Epidermal melanocyte (primary cell): ENCODE measurements around the gene GLI3.

ENCODE experiments used
- DNase-seq: peaks from one replicate; pipeline ENCODE4 v3.0.0; 2011; ENCODE audit warnings: low spot score; ENCODE audit not compliant: insufficient read length

GLI3 gene

GRCh38 chr7:42143711-42144600 lies 93.1 kb downstream of the GLI3 start:
- no peak for DNase-seq

DNA sequence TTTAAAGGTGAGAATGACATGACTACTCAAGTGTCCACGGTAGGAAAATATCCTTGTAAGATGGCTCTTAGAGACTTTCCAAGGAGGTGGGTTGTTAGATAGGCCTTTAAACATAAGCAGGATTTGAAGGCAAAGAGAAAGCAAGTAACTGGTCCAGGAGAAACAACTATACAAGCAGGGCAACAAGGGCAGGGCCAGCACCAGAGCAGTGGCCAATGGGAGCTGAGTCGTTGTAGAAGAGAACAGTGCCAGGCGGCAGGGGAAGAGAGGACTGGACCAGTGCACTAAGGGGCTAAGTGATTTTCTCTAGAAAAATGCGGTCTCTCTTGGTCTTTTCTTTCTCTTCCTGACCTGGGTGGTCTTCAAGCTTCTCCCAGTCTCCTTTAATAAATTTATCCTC lies 94.9 kb downstream of the GLI3 start:
- DNase-seq = no peak

- DNase-seq = no peak
Observed at GRCh38 chr7:42139751-42140150, 97.3 kb downstream of the GLI3 start.

DNA sequence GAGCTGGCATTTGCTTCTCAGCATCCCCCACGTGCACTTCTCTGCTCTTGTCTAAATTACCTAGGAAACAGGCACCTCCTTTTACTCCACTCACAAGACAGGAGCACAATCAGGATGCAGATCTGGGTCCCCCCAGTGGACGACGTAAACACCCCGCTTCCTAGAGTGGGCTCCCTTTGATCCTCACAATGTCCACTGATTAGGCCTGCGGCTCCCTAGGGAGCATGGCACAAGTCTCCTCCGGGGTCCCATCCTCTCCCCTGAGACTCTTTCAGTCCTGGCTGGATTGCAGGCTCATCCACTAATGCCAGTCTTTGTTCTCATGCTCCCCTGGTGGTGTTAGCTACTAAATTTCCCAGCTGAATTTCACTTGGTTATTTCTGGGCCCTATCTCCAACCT lies 98.3 kb downstream of the GLI3 start:
- DNase-seq = no peak

DNA sequence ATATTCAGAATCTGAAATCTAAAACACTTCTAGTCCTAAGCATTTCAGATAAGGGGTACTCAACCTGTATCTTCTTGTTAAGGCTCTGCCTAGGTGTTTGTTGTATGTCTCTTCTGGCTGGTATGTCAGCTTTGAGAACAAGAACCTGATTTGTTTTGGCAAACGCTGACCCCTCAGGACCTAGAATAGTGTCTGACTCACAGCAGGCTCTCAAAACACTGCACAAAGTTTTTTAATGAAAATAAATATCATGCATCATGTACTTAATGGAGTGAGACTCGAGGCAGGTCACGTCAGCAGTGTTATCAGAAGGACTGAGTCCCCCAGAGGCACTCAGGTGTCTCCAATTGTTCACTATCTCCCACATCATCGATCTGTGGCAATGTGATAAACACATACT lies 99.1 kb downstream of the GLI3 start:
- DNase-seq = no peak

DNA sequence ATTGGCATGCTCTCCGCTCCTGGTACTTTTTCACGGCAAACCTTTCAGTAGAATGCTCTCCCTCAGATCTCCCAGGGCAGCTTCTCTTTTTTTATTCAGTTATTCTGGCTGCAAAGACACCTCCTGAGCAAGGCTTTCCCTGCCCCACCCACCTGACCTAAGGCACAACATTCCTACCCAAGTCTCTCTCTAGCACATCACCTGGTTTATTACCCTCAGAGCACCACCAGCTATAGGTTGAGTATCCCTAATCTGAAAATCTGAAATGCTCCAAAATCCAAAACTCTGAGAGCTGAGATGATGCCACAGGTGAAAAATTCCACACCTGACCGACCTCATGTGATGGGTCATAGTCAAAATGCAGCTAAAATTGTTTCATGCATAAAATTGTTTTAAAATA lies 99.6 kb downstream of the GLI3 start:
- no peak for DNase-seq

DNA sequence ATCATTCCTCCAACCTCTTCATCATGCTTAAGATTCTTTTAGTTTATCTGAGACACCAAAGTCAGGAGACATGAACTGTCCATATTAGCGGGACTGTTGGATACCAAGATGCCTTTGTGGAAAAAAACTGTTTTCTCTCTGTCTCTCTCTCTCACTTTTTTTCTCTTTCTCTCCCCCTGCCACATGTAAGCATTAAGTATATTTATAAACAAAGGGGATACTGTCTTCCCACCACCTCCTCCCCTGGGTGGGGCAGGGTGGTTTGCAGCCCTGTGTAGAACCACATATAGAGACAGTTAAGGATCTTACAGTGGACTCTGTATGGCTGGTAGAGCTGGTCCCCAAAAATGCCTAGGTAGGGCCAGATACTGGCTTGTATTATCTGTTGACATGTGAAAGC lies 101.3 kb downstream of the GLI3 start:
- no peak for DNase-seq

DNA sequence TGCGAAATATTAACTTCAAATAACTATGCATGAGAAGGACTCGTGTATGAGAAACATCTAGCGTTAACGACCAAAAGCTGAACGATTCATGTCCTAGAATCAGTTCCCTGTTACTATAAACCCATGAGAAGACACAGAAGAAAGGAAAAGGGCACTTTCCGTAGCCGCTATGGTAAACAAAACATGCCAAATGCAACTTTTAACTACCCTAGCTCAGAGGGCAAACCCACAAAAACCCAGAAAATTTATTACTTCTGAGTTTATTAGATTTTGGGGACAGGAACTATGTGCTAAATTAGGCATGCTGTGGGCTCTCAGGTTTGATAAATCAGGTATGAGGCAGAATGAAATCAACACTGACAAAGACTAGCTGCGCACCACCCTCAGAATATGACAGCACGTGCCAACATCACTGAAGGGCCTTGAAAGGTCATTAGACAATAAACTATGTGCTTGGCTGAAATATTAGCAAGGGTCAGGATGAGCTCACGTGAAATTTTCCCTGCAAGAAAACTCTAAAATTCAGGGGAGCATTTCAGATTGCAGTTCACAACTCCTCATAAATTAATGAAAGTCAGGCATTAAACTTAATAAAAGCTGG lies 102.6 kb downstream of the GLI3 start:
- DNase-seq = no peak

- no peak for DNase-seq
Observed at GRCh38 chr7:42133321-42133720, 103.7 kb downstream of the GLI3 start.

DNA sequence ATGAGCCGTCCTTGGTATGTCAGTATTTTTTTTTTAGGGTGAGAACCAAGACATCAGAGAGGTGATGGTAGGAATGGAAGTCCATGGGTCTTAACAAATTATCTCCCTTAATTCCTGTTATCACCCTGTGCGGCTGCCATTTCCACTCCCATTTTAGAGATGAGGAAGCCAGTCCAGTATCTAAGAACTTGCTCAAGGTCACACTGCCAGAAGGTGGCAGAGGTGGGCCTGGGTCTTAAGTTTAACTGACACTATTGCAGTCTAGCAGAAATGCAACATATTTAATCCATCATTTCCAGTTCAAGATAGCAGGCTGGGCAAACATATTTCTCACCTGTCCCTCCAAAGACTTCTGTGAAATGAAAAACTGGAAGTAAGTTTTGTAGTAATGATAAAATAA lies 108.3 kb downstream of the GLI3 start:
- no peak for DNase-seq

- no peak for DNase-seq
Observed at GRCh38 chr7:42127232-42127622, 109.8 kb downstream of the GLI3 start.

DNA sequence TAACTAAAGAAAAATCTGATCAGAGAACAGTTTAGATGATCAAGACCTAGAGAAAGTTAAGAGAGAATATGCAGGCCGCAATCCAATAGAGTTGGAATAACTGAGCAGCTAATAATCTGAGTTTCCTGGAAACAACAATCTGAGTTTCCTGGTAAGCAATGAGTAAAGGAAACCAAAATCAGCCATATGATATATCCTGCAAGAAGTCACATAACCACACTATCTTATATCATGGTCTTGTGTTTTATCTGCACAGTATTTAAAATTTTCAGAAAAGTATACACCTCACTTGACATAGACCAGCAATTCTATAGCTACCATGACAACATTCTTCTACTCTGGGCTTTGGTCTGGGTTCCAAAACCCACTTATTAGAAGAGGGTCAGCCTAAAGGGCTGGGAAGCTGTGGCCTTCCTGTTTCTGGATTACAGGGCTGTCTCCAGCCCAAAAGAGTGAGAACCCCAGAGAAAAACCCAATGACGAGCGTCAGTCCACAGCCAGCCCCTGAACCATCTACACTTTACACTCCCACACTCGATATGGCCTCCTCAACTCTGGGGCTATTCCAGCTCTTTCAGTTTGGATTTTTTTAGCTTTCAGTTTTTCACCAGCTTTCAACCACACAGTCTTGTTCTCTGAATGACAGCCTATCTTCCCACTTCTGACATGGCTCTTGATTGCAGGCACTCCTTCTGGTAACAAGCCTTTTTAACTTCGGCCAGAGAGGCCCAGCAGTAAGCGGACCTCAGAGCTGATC lies 110.4 kb downstream of the GLI3 start:
- no peak for DNase-seq

DNA sequence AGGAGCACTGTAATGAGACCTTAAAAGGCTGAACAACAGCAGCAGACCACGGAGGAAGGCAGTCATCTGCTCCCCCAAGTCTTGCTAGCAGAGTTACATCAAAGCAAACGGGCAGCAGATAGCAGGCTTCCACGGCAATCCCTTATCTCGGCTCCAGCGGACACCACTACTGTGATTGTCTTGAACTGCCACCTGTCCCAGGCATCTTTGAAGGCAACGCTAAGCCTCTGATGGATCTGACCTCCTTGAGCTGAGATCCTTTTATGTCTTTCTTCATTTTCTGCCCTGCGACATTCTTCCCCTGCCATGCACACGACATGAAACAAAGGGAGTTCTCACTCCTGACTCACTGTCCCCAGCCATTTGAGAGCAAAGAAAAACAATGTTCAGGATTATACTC lies 111.7 kb downstream of the GLI3 start:
- DNase-seq = no peak

GRCh38 chr7:42123716-42124115 lies 113.3 kb downstream of the GLI3 start:
- DNase-seq = no peak

DNA sequence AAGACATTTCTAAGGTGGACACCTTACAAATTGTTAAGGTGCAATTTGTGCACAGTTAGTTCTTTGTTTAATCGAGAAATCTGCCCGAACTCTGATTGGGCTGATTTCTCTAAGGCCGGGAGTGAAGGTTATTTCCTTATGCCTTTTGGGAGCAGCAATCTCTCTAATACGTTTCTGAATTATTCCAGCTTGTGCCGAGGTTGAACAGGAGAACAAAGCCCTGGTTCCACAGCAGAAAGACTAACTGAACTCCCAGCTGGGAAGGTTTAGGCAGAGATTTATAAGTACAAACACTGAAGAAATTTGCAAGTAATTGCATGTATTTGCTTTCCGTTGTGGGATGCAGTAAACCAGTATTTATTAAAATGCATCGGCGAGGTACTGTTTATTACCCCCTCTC lies 116.8 kb downstream of the GLI3 start:
- no peak for DNase-seq

DNA sequence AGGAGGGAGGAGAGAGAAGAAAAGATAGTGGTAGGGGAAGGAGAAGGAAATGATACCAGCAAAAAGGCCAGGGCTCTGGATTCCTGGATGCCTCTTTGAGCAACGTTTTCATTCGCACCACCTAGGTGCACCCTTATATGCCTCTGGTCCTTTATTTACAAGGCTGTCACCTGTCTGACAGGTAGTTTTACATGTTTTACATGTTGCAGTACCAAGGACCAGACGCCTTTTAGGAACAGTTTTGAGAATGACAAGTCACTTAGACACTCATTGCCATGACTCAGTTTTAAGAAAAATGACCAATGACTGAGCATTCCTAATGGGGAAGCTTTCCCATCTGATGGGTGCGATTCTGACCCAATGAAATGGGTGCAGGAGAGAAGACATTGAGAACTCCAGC lies 119.8 kb downstream of the GLI3 start:
- DNase-seq = no peak

DNA sequence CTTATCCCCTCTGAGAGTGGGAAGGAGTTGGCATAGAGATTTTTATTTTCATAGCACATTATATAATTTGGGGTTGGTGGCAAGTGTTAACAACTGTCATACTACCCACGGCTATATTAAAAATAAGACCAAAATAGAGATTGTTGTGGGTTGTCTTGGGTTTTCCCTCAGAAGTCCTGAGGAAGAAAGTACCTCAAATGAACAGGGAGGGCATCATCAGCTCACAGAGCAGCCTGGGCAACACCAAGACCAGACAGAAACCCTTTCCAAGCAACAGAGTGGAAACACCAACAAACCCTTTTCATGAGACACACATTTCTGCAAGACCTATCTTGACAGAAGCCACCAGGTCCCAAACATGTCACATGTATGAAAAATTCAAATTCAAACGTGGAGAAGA lies 121.2 kb downstream of the GLI3 start:
- no peak for DNase-seq

DNA sequence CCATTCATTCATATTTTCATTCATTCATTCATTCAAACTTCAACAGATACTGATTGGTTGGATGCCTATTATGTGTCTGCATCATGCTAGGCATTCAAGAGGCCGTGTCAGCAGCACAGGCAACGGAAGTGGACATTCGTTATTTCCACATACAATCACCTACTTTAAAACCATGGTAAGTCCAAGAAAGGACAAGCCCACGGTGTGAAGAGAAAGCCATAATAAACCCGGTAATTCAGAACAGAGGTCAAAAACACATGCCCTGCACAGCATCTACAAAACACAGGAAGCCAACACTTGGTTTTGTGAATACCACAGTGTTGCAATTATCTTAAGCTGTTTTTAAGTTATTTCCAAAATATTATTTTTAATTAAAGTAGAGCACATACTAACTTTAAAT lies 126.7 kb downstream of the GLI3 start:
- DNase-seq = no peak

DNA sequence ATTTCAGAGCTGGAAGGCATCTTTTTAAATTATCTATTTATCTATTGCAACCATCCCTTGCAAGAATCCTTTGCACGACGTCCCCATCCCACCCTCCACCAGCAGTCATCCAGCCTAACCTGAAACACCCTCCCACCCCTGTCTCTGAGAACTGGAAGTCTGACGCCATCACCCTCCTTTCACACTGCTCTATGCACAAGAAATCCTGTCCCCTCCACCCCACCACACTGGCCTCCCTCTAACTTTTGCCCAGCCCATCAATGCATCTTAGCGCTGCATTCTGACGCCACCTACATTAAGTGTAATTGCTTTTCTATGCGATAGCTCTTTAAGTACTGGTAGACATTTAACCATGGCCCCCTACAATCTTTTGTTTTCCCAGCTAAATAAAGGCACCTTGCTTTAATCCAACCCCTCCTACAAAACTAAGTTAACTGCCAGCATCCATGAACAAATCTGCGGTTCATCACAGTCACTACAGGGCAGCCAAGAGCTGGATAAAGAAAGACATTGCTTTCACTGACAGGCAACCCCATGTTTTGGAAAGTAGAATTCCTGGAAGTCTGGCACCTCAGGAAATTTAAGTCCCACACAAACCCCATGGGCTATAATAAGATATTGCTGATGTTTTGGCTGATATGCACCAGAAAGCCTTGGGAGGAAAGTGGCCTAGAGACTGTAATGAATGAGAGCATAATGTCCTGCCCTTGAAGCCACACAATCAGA lies 128.0 kb downstream of the GLI3 start:
- DNase-seq = no peak

GRCh38 chr7:42107484-42108240 lies 129.3 kb downstream of the GLI3 start:
- peak; percentile 43 for DNase-seq

- DNase-seq = no peak
Observed at GRCh38 chr7:42106562-42106961, 130.4 kb downstream of the GLI3 start.
